ENCODE measurements around the gene FOSL2.

FOSL2 gene

GRCh38 chr2:28380219-28380618 is 12.4 kb upstream of the FOSL2 start:
- DNase-seq (ENCODE audit: low read depth), result no peak
- no peak overlapping the region for H3K4me3 ChIP-seq (ENCODE audit: low read depth, low read length)
- TF ChIP-seq CTCF (IDR thresholded peaks at IDR 0.05; ENCODE audit: insufficient read depth, low read depth, low read length, missing control alignments), result no peak

GRCh38 chr2:28381225-28382180 is 11.2 kb upstream of the FOSL2 start:
- H3K4me3 ChIP-seq (ENCODE audit: low read depth, low read length), result no peak overlapping the region
- no peak for TF ChIP-seq CTCF (IDR thresholded peaks at IDR 0.05; ENCODE audit: insufficient read depth, low read depth, low read length, missing control alignments)
- no peak for DNase-seq (ENCODE audit: low read depth)

GRCh38 chr2:28382755-28383154 is 9.9 kb upstream of the FOSL2 start:
- no peak for TF ChIP-seq CTCF (IDR thresholded peaks at IDR 0.05; ENCODE audit: insufficient read depth, low read depth, low read length, missing control alignments)
- no peak overlapping the region for H3K4me3 ChIP-seq (ENCODE audit: low read depth, low read length)
- DNase-seq (ENCODE audit: low read depth), result no peak

- H3K4me3 ChIP-seq (ENCODE audit: low read depth, low read length), result no peak overlapping the region
- no peak for TF ChIP-seq CTCF (IDR thresholded peaks at IDR 0.05; ENCODE audit: insufficient read depth, low read depth, low read length, missing control alignments)
- DNase-seq (ENCODE audit: low read depth), result no peak
These were observed 5.3 kb upstream of the FOSL2 start for GRCh38 chr2:28387082-28387960.

- no peak for DNase-seq (ENCODE audit: low read depth)
- H3K4me3 ChIP-seq (ENCODE audit: low read depth, low read length), result peak overlapping the region; percentile 86
- TF ChIP-seq CTCF (IDR thresholded peaks at IDR 0.05; ENCODE audit: insufficient read depth, low read depth, low read length, missing control alignments), result no peak
These were observed 3.0 kb upstream of the FOSL2 start for GRCh38 chr2:28389399-28390240.

- TF ChIP-seq CTCF (IDR thresholded peaks at IDR 0.05; ENCODE audit: insufficient read depth, low read depth, low read length, missing control alignments), result no peak
These were observed 2.4 kb upstream of the FOSL2 start for GRCh38 chr2:28390241-28390745.

More at GRCh38 chr2:28390241-28390745, 2.4 kb upstream of the FOSL2 start:
- peak; percentile 88 for DNase-seq (ENCODE audit: low read depth)
- H3K4me3 ChIP-seq (ENCODE audit: low read depth, low read length), result peak overlapping the region; percentile 86
